ENCODE measurements around the gene PRDM10. TPM values are rescaled to one million over a fixed set of nuclear protein-coding genes. Genes with fewer than 3 reads are reported as not detected.
"Not testable (repeated sequence)": the region's sequence is repeated elsewhere in the genome, so short reads cannot be mapped to it uniquely, and the experiment has no call there.

PRDM10 gene
- total RNA-seq, 1 experiment from 2014 or later: 9.8 TPM

- no peak overlapping the region for H2AFZ ChIP-seq (ENCODE audit: low read length)
- H3K79me2 ChIP-seq (ENCODE audit: low read length): no peaks in the 10 kb centered on the region
- no peak overlapping the region for H3K27ac ChIP-seq (ENCODE audit: low read length)
- H3K9me2 ChIP-seq (replicated peaks; ENCODE audit: insufficient read depth, low read length): no peaks in the 10 kb centered on the region
- H3K4me1 ChIP-seq (ENCODE audit: low read length): peaks cover 9% of the 10 kb centered on the region
- no peaks in the 10 kb centered on the region for H4K20me1 ChIP-seq (ENCODE audit: insufficient read depth, low read depth, low read length)
- H3K4me3 ChIP-seq (ENCODE audit: low read length): no peak overlapping the region
- H3K27me3 ChIP-seq (ENCODE audit: low read length): no peaks in the 10 kb centered on the region
- H3K36me3 ChIP-seq (ENCODE audit: insufficient read depth, low read length): no peaks in the 10 kb centered on the region
- no peak overlapping the region for H3K4me2 ChIP-seq (ENCODE audit: low read depth, low read length, poor library complexity, severe bottlenecking)
- DNase-seq: no peak
- no peak overlapping the region for H3K9ac ChIP-seq (ENCODE audit: low read length)
- no peaks in the 10 kb centered on the region for H3K9me3 ChIP-seq (ENCODE audit: low read length)
Observed at GRCh38 chr11:130025371-130025770, 22.7 kb upstream of the PRDM10 start.

DNA sequence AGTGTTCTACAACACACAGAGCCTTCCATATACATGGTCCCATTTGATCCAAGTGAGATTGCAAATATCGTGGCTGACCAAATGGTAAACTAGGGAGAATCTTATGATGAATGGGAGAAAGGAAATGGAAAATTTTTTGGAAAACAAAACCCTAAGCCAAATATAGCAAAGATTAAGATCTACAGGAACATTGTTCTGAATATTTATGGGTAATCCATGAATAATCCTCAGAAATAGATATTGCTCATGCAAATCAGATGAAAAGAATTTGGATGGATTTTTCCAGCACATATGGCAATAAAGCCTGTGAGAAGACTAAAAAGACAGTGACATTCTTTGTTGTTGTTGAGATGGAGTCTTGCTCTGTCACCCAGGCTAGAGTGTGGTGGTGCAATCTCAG lies 21.7 kb upstream of the PRDM10 start:
- H2AFZ ChIP-seq (ENCODE audit: low read length): no peak overlapping the region
- no peak overlapping the region for H3K27ac ChIP-seq (ENCODE audit: low read length)
- peaks cover 9% of the 10 kb centered on the region for H3K4me1 ChIP-seq (ENCODE audit: low read length)
- no peaks in the 10 kb centered on the region for H3K9me3 ChIP-seq (ENCODE audit: low read length)
- H3K4me3 ChIP-seq (ENCODE audit: low read length): no peak overlapping the region
- no peak overlapping the region for H3K9ac ChIP-seq (ENCODE audit: low read length)
- no peaks in the 10 kb centered on the region for H4K20me1 ChIP-seq (ENCODE audit: insufficient read depth, low read depth, low read length)
- H3K9me2 ChIP-seq (replicated peaks; ENCODE audit: insufficient read depth, low read length): no peaks in the 10 kb centered on the region
- no peaks in the 10 kb centered on the region for H3K36me3 ChIP-seq (ENCODE audit: insufficient read depth, low read length)
- H3K4me2 ChIP-seq (ENCODE audit: low read depth, low read length, poor library complexity, severe bottlenecking): no peak overlapping the region
- no peaks in the 10 kb centered on the region for H3K27me3 ChIP-seq (ENCODE audit: low read length)
- H3K79me2 ChIP-seq (ENCODE audit: low read length): no peaks in the 10 kb centered on the region
- DNase-seq: no peak

DNA sequence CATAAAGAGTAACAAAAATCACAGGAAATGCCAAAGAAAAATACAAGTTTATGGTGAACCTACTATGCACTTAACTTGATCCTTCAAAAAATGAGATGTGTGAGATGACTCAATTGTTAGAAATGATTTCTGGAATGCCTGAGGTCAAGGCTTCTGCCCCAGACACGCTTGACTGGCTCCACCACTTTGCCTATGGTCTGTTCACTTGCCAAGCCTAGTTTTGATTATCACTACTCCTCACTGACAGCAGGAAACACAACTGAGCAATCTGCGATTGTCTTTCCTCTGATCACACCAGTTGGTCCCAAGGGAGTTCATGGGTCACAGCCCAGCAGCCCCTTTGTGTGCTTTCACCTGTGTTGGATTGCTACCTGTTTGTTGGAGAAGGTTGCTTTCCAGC lies 20.6 kb upstream of the PRDM10 start:
- Histone ChIP-seq H4K20me1 (ENCODE audit: insufficient read depth, low read depth, low read length) (no peaks in the 10 kb centered on the region), H3K79me2 (ENCODE audit: low read length) (no peaks in the 10 kb centered on the region), H2AFZ (ENCODE audit: low read length) (no peak overlapping the region), H3K9ac (ENCODE audit: low read length) (no peak overlapping the region), H3K27me3 (ENCODE audit: low read length) (no peaks in the 10 kb centered on the region), H3K27ac (ENCODE audit: low read length) (no peak overlapping the region), H3K9me2 (replicated peaks; ENCODE audit: insufficient read depth, low read length) (no peaks in the 10 kb centered on the region), H3K4me3 (ENCODE audit: low read length) (no peak overlapping the region), H3K9me3 (ENCODE audit: low read length) (no peaks in the 10 kb centered on the region), H3K4me2 (ENCODE audit: low read depth, low read length, poor library complexity, severe bottlenecking) (peak overlapping the region; percentile 19), H3K36me3 (ENCODE audit: insufficient read depth, low read length) (no peaks in the 10 kb centered on the region), H3K4me1 (ENCODE audit: low read length) (peaks cover 9% of the 10 kb centered on the region)
- peak; percentile 51 for DNase-seq

- no peaks in the 10 kb centered on the region for H3K9me2 ChIP-seq (replicated peaks; ENCODE audit: insufficient read depth, low read length)
- no peaks in the 10 kb centered on the region for H3K36me3 ChIP-seq (ENCODE audit: insufficient read depth, low read length)
- no peaks in the 10 kb centered on the region for H3K79me2 ChIP-seq (ENCODE audit: low read length)
- H3K4me2 ChIP-seq (ENCODE audit: low read depth, low read length, poor library complexity, severe bottlenecking): no peak overlapping the region
- H2AFZ ChIP-seq (ENCODE audit: low read length): no peak overlapping the region
- H3K27me3 ChIP-seq (ENCODE audit: low read length): no peaks in the 10 kb centered on the region
- no peak for DNase-seq
- no peaks in the 10 kb centered on the region for H3K9me3 ChIP-seq (ENCODE audit: low read length)
- H4K20me1 ChIP-seq (ENCODE audit: insufficient read depth, low read depth, low read length): no peaks in the 10 kb centered on the region
- H3K27ac ChIP-seq (ENCODE audit: low read length): no peak overlapping the region
- H3K4me1 ChIP-seq (ENCODE audit: low read length): peaks cover 9% of the 10 kb centered on the region
- no peak overlapping the region for H3K4me3 ChIP-seq (ENCODE audit: low read length)
- no peak overlapping the region for H3K9ac ChIP-seq (ENCODE audit: low read length)
Observed at GRCh38 chr11:130022799-130023198, 20.2 kb upstream of the PRDM10 start.

DNA sequence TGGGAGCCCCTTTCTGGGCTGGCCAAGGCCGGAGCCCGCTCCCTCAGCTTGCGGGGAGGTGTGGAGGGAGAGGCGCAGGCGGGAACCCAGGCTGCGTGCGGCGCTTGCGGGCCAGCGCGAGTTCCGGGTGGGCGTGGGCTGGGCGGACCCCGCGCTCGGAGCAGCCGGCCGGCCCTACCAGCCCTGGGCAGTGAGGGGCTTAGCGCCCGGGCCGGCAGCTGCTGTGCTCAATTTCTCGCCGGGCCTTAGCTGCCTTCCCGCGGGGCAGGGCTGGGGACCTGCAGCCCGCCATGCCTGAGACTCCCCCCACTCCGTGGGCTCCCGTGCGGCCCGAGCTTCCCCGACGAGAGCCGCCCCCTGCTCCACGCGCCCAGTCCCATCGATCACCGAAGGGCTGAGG lies 19.0 kb upstream of the PRDM10 start:
- H3K79me2 ChIP-seq (ENCODE audit: low read length); H3K27ac ChIP-seq (ENCODE audit: low read length); H2AFZ ChIP-seq (ENCODE audit: low read length); H3K36me3 ChIP-seq (ENCODE audit: insufficient read depth, low read length); H3K4me1 ChIP-seq (ENCODE audit: low read length); H4K20me1 ChIP-seq (ENCODE audit: insufficient read depth, low read depth, low read length); H3K9ac ChIP-seq (ENCODE audit: low read length); H3K27me3 ChIP-seq (ENCODE audit: low read length); H3K9me3 ChIP-seq (ENCODE audit: low read length); H3K9me2 ChIP-seq (replicated peaks; ENCODE audit: insufficient read depth, low read length); H3K4me3 ChIP-seq (ENCODE audit: low read length); H3K4me2 ChIP-seq (ENCODE audit: low read depth, low read length, poor library complexity, severe bottlenecking); DNase-seq: not testable (repeated sequence)

GRCh38 chr11:130020323-130020722 lies 17.7 kb upstream of the PRDM10 start:
- Histone ChIP-seq H3K4me2 (ENCODE audit: low read depth, low read length, poor library complexity, severe bottlenecking) (no peak overlapping the region), H3K4me1 (ENCODE audit: low read length) (peaks cover 9% of the 10 kb centered on the region), H3K4me3 (ENCODE audit: low read length) (no peak overlapping the region), H3K9me3 (ENCODE audit: low read length) (no peaks in the 10 kb centered on the region), H3K79me2 (ENCODE audit: low read length) (no peaks in the 10 kb centered on the region), H3K9ac (ENCODE audit: low read length) (no peak overlapping the region), H3K27me3 (ENCODE audit: low read length) (no peaks in the 10 kb centered on the region), H3K36me3 (ENCODE audit: insufficient read depth, low read length) (no peaks in the 10 kb centered on the region), H3K9me2 (replicated peaks; ENCODE audit: insufficient read depth, low read length) (no peaks in the 10 kb centered on the region), H4K20me1 (ENCODE audit: insufficient read depth, low read depth, low read length) (no peaks in the 10 kb centered on the region), H3K27ac (ENCODE audit: low read length) (no peak overlapping the region), H2AFZ (ENCODE audit: low read length) (no peak overlapping the region)
- no peak for DNase-seq

DNA sequence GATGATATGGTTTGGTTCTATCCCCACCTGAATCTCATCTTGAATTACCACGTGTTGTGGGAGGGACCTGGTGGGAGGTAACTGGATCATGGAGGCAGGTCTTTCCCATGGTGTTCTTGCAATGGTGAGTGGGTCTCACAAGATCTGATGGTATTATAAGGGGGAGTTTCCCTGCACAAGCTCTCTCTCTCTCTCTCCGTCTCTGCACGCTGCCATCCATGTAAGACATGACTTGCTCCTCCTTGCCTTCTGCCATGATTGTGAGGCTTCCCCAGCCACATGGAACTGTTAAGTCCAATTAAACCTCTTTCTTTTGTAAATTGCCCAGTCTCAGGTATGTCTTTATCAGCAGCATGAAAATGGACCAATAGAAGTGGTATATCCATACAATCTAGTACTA lies 13.2 kb upstream of the PRDM10 start:
- not testable (repeated sequence) for H3K9ac ChIP-seq (ENCODE audit: low read length)

DNA sequence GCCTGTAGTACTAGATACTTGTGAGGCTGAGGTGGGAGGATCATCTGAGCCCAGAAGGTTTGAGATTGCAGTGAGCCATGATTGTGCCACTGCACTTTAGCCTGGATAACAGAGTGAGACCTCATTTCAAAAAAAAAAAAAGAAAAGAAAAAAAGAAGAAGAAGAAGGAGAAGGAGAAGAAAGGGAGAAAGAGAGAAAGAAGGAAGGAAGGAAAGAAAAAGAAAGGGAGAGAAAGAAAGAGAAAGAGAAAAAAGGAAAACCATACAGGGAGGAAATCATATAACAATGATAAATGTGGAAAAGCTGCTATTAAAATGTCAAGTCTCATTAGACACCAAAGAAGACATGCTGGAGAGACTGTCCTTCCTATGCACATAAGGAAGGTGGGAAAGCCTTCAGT lies 5.7 kb upstream of the PRDM10 start:
- H3K4me2 ChIP-seq (ENCODE audit: low read depth, low read length, poor library complexity, severe bottlenecking): no peak overlapping the region
- no peaks in the 10 kb centered on the region for H3K36me3 ChIP-seq (ENCODE audit: insufficient read depth, low read length)
- H3K79me2 ChIP-seq (ENCODE audit: low read length): no peaks in the 10 kb centered on the region
- no peak overlapping the region for H2AFZ ChIP-seq (ENCODE audit: low read length)
- DNase-seq: no peak
- H3K9me2 ChIP-seq (replicated peaks; ENCODE audit: insufficient read depth, low read length): no peaks in the 10 kb centered on the region
- no peaks in the 10 kb centered on the region for H3K9me3 ChIP-seq (ENCODE audit: low read length)
- H4K20me1 ChIP-seq (ENCODE audit: insufficient read depth, low read depth, low read length): no peaks in the 10 kb centered on the region
- H3K27ac ChIP-seq (ENCODE audit: low read length): no peak overlapping the region
- peaks cover 4% of the 10 kb centered on the region; the same call in 1 of the 2 replicates for H3K4me1 ChIP-seq (ENCODE audit: low read length)
- no peaks in the 10 kb centered on the region for H3K27me3 ChIP-seq (ENCODE audit: low read length)
- no peak overlapping the region for H3K4me3 ChIP-seq (ENCODE audit: low read length)
- no peak overlapping the region for H3K9ac ChIP-seq (ENCODE audit: low read length)

More for the DNA sequence above, 13.2 kb upstream of the PRDM10 start:
- H4K20me1 ChIP-seq (ENCODE audit: insufficient read depth, low read depth, low read length); H3K79me2 ChIP-seq (ENCODE audit: low read length); DNase-seq; H3K36me3 ChIP-seq (ENCODE audit: insufficient read depth, low read length); H3K9me2 ChIP-seq (replicated peaks; ENCODE audit: insufficient read depth, low read length); H3K9me3 ChIP-seq (ENCODE audit: low read length); H3K27ac ChIP-seq (ENCODE audit: low read length); H3K27me3 ChIP-seq (ENCODE audit: low read length); H3K4me2 ChIP-seq (ENCODE audit: low read depth, low read length, poor library complexity, severe bottlenecking); H2AFZ ChIP-seq (ENCODE audit: low read length); H3K4me3 ChIP-seq (ENCODE audit: low read length); H3K4me1 ChIP-seq (ENCODE audit: low read length): not testable (repeated sequence)

GRCh38 chr11:130006929-130007328 lies 4.3 kb upstream of the PRDM10 start:
- H3K9ac ChIP-seq (ENCODE audit: low read length): no peak overlapping the region
- no peaks in the 10 kb centered on the region for H3K36me3 ChIP-seq (ENCODE audit: insufficient read depth, low read length)
- no peaks in the 10 kb centered on the region for H3K27me3 ChIP-seq (ENCODE audit: low read length)
- no peak for DNase-seq
- H3K79me2 ChIP-seq (ENCODE audit: low read length): no peaks in the 10 kb centered on the region
- H3K4me1 ChIP-seq (ENCODE audit: low read length): peaks cover 4% of the 10 kb centered on the region; the same call in 1 of the 2 replicates
- H3K4me3 ChIP-seq (ENCODE audit: low read length): no peak overlapping the region
- H3K9me3 ChIP-seq (ENCODE audit: low read length): no peaks in the 10 kb centered on the region
- no peaks in the 10 kb centered on the region for H4K20me1 ChIP-seq (ENCODE audit: insufficient read depth, low read depth, low read length)
- H3K27ac ChIP-seq (ENCODE audit: low read length): no peak overlapping the region
- no peak overlapping the region for H3K4me2 ChIP-seq (ENCODE audit: low read depth, low read length, poor library complexity, severe bottlenecking)
- no peak overlapping the region for H2AFZ ChIP-seq (ENCODE audit: low read length)
- H3K9me2 ChIP-seq (replicated peaks; ENCODE audit: insufficient read depth, low read length): no peaks in the 10 kb centered on the region

Data from Karpas-422 (cell line).